ENCODE results near the gene PRR5L.

DNA sequence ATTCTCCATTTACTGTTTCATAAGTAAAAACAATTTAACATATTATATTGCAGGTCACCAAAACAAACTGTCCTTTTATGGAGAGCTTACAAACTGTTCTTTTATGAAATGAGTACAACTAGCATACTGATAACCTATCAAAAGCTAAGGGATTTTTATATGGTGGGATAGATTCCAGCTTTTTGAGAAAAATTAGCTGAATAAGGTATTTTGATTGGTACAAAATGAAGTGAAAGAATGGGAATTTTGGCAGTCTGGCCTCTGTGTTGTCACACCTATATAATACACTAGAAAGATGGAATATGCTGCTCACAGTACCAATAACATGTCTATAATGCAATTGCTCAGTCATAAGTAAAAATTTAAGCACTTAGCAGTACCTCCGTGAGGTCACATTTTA is 202.6 kb downstream of the PRR5L start:
- TF ChIP-seq, protein P1, sequence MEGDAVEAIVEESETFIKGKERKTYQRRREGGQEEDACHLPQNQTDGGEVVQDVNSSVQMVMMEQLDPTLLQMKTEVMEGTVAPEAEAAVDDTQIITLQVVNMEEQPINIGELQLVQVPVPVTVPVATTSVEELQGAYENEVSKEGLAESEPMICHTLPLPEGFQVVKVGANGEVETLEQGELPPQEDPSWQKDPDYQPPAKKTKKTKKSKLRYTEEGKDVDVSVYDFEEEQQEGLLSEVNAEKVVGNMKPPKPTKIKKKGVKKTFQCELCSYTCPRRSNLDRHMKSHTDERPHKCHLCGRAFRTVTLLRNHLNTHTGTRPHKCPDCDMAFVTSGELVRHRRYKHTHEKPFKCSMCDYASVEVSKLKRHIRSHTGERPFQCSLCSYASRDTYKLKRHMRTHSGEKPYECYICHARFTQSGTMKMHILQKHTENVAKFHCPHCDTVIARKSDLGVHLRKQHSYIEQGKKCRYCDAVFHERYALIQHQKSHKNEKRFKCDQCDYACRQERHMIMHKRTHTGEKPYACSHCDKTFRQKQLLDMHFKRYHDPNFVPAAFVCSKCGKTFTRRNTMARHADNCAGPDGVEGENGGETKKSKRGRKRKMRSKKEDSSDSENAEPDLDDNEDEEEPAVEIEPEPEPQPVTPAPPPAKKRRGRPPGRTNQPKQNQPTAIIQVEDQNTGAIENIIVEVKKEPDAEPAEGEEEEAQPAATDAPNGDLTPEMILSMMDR (IDR thresholded peaks at IDR 0.05; ENCODE audit: low read depth, low read length), result no peak
- no peak for TF ChIP-seq EZH2phosphoT487 (IDR thresholded peaks at IDR 0.05; ENCODE audit: low read depth)
